Epithelial cell of prostate (primary cell): ENCODE data around the gene PPP1R15A.
"Not testable (repeated sequence)": the region's sequence is repeated elsewhere in the genome, so short reads cannot be mapped to it uniquely, and the experiment has no call there.

Source experiments
- DNase-seq: peaks from one replicate; pipeline ENCODE4 v3.0.0-alpha.2; 2011; ENCODE audit warnings: low read depth, low spot score
- H3K27ac ChIP-seq: fragments of 450-650 bp; 2 replicates; pipeline ENCODE4 v1.5.1; 2017; ENCODE audit warnings: mild to moderate bottlenecking

The PPP1R15A gene

GRCh38 chr19:48879025-48879637, 6.9 kb downstream of the PPP1R15A start:
- peak overlapping the region; percentile 100 for H3K27ac ChIP-seq
- no peak for DNase-seq

- H3K27ac ChIP-seq: peak overlapping the region; percentile 100
- DNase-seq: not testable (repeated sequence)
These were observed 7.5 kb downstream of the PPP1R15A start for GRCh38 chr19:48879696-48880095.

GRCh38 chr19:48881741-48882657, 9.8 kb downstream of the PPP1R15A start:
- DNase-seq: no peak
- peak overlapping the region; percentile 62 for H3K27ac ChIP-seq

- H3K27ac ChIP-seq: no peak overlapping the region
- no peak for DNase-seq
These were observed 11.5 kb downstream of the PPP1R15A start for GRCh38 chr19:48883726-48884125.

GRCh38 chr19:48887861-48888612, 15.8 kb downstream of the PPP1R15A start:
- no peak overlapping the region for H3K27ac ChIP-seq
- no peak for DNase-seq

GRCh38 chr19:48889496-48889895, 17.3 kb downstream of the PPP1R15A start:
- DNase-seq, H3K27ac ChIP-seq: not testable (repeated sequence)

- no peak overlapping the region for H3K27ac ChIP-seq
- DNase-seq: no peak
These were observed 18.3 kb downstream of the PPP1R15A start for GRCh38 chr19:48890551-48890950.

- H3K27ac ChIP-seq: no peak overlapping the region
- DNase-seq: no peak
These were observed 23.0 kb downstream of the PPP1R15A start for GRCh38 chr19:48895226-48895625.

- no peak overlapping the region for H3K27ac ChIP-seq
- DNase-seq: no peak
These were observed 24.0 kb downstream of the PPP1R15A start for GRCh38 chr19:48896191-48896720.

- H3K27ac ChIP-seq: no peak overlapping the region
These were observed 25.0 kb downstream of the PPP1R15A start for GRCh38 chr19:48897181-48897580.

GRCh38 chr19:48899386-48899749, 27.1 kb downstream of the PPP1R15A start:
- peak overlapping the region; percentile 65 for H3K27ac ChIP-seq

More at GRCh38 chr19:48897181-48897580, 25.0 kb downstream of the PPP1R15A start:
- no peak for DNase-seq

GRCh38 chr19:48899781-48900476, 27.7 kb downstream of the PPP1R15A start, which contains the start of gene NUCB1:
Gene NUCB1, plus strand, starts transcription at chr19:48900312. Its CDS starts 485 bp downstream, at chr19:48900797.
- H3K27ac ChIP-seq: peak within 1 kb of the TSS; percentile 65
- DNase-seq: peak; percentile 78

More at GRCh38 chr19:48899386-48899749, 27.1 kb downstream of the PPP1R15A start:
- not testable (repeated sequence) for DNase-seq

- no peak for DNase-seq
- H3K27ac ChIP-seq: peak overlapping the region; percentile 65
These were observed 28.5 kb downstream of the PPP1R15A start for GRCh38 chr19:48900477-48901406.

- not testable (repeated sequence) for DNase-seq, H3K27ac ChIP-seq
These were observed 30.1 kb downstream of the PPP1R15A start for GRCh38 chr19:48902291-48902690.

- not testable (repeated sequence) for DNase-seq, H3K27ac ChIP-seq
These were observed 31.6 kb downstream of the PPP1R15A start for GRCh38 chr19:48903788-48904187.

GRCh38 chr19:48905664-48906063, 33.4 kb downstream of the PPP1R15A start:
- no peak overlapping the region for H3K27ac ChIP-seq
- no peak for DNase-seq

- H3K27ac ChIP-seq: no peak overlapping the region
- no peak for DNase-seq
These were observed 34.1 kb downstream of the PPP1R15A start for GRCh38 chr19:48906324-48906723.

- no peak for DNase-seq
- H3K27ac ChIP-seq: no peak overlapping the region
These were observed 35.5 kb downstream of the PPP1R15A start for GRCh38 chr19:48907671-48908070.
